C4-2B (cell line): Measurements from ENCODE around the gene GRHL3.

Source experiments
- H3K27ac ChIP-seq: fragments of 450-650 bp; 2 replicates; pipeline ENCODE4 v1.5.1; 2017
- CTCF ChIP-seq: fragments of 450-650 bp; conservative IDR thresholded peaks from 2 replicates; pipeline ENCODE4 v1.5.1; 2017; ENCODE audit warnings: mild to moderate bottlenecking
- ZFX ChIP-seq: fragments of 450-650 bp; IDR thresholded peaks from 2 replicates; pipeline ENCODE4 v1.6.1; 2017

The GRHL3 gene

GRCh38 chr1:24379733-24380315 lies 60.7 kb downstream of the GRHL3 start:
- TF ChIP-seq ZFX (no peak), CTCF (no peak)
- H3K27ac ChIP-seq = no peak overlapping the region

GRCh38 chr1:24380508-24380907 lies 61.4 kb downstream of the GRHL3 start:
- TF ChIP-seq ZFX (no peak), CTCF (no peak)
- H3K27ac ChIP-seq = no peak overlapping the region

GRCh38 chr1:24381256-24381655 lies 62.1 kb downstream of the GRHL3 start:
- no peak overlapping the region for H3K27ac ChIP-seq
- no peak for TF ChIP-seq ZFX
- TF ChIP-seq CTCF = no peak

GRCh38 chr1:24382165-24382577 lies 63.0 kb downstream of the GRHL3 start:
- H3K27ac ChIP-seq = no peak overlapping the region
- TF ChIP-seq ZFX (no peak), CTCF (no peak)

GRCh38 chr1:24383381-24383940 lies 64.3 kb downstream of the GRHL3 start:
- TF ChIP-seq CTCF (no peak), ZFX (no peak)
- no peak overlapping the region for H3K27ac ChIP-seq

- H3K27ac ChIP-seq = peak overlapping the region; percentile 81
- TF ChIP-seq ZFX (no peak), CTCF (no peak)
Observed at GRCh38 chr1:24384251-24385090, 65.3 kb downstream of the GRHL3 start.

- peak; percentile 61 for TF ChIP-seq CTCF
- TF ChIP-seq ZFX = no peak
- peak overlapping the region; percentile 81 for H3K27ac ChIP-seq
Observed at GRCh38 chr1:24385160-24385940, 66.2 kb downstream of the GRHL3 start.
